Activated CD4-positive, alpha-beta T cell treated with anti-CD3 and anti-CD28 coated beads for 36 hours (primary cell): ENCODE data around the gene MPZL2. TPM values are rescaled to one million over a fixed set of nuclear protein-coding genes. Genes with fewer than 3 reads are reported as not detected.

Source experiments
- ATAC-seq: fragments of 200-7000 bp; cut with Tn5 transposase; one replicate; pipeline ENCODE4 v1.10.0; 2021; ENCODE audit warnings: mild to moderate bottlenecking, moderate library complexity
- CTCF ChIA-PET: fragments of 350-600 bp; sonication (Branson Sonifier 250); formaldehyde crosslinking; loops from one replicate; lab custom pipeline; 2021; ENCODE audit warnings: antibody characterized with exemption; lab: Charles Lee
- POLR2A ChIA-PET: fragments of 350-600 bp; sonication (Branson Sonifier 250); formaldehyde crosslinking; loops from one replicate; lab custom pipeline; 2021; ENCODE audit warnings: antibody characterized with exemption, inconsistent platforms; lab: Charles Lee
- DNase-seq: peaks from one replicate; pipeline ENCODE4 v3.0.0-alpha.2; 2020
- H3K27ac Mint-ChIP-seq: one replicate; pipeline ENCODE4 v1.8.0; 2021; ENCODE audit warnings: mixed read lengths
- H3K27me3 Mint-ChIP-seq: one replicate; pipeline ENCODE4 v1.8.0; 2021; ENCODE audit warnings: mixed read lengths
- H3K36me3 Mint-ChIP-seq: one replicate; pipeline ENCODE4 v1.8.0; 2021; ENCODE audit warnings: low read depth, mixed read lengths
- H3K4me1 Mint-ChIP-seq: one replicate; pipeline ENCODE4 v1.8.0; 2021; ENCODE audit warnings: mixed read lengths
- H3K4me3 Mint-ChIP-seq: one replicate; pipeline ENCODE4 v1.8.0; 2021; ENCODE audit warnings: mild to moderate bottlenecking, moderate library complexity, mixed read lengths
- H3K9me3 Mint-ChIP-seq: one replicate; pipeline ENCODE4 v1.8.0; 2021; ENCODE audit warnings: low read depth, mixed read lengths
- intact Hi-C, 2 experiments: fragments of 100-400 bp; cut with DNase I in 1 of 2; cut with micrococcal nuclease in 1 of 2; formaldehyde crosslinking; loops; one replicate each; pipeline versions ENCODE4 v1.14.2 to v1.15.1; 2022 to 2024; cut with DNase I, micrococcal nuclease
- total RNA-seq, 2 experiments: library from RNA; stranded (reverse); gene quantifications; one replicate each; pipeline ENCODE4 v1.2.3, GENCODE V29; 2021

The MPZL2 gene
- total RNA-seq, 2 experiments from 2014 or later, result 26.7 to 30.1 TPM

DNA sequence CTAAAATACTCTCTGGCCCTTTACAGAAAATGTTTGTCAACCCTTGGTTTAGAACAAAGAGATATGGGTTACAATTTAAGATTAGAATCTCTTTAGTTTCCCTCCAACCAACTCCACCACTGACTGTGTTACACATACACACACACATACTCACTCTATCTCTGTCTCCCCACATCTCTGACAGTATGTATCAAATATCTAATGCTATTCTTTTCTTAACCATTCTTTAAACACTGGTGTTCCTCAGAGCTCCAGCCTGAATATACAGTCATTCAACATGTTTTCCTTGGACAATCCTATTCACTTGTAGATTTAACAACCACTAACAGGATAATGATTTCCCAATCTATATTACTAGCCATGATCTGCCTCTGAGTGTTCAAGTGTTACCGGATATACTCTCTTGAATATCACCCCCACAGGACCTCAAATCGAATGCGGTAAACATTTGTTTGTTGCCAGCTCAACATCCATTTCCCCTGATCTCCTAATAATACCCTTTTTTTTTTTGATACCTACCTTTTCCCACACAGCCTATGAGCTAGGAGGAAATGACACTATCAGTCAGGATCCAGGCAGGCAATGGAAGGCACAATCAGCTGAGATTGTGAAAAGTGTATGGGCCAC lies 18.0 kb downstream of the MPZL2 start:
- ATAC-seq, result no peak
- Mint-ChIP-seq H3K27me3 (no peaks in the 10 kb centered on the region), H3K4me1 (peaks cover 78% of the 10 kb centered on the region), H3K9me3 (peaks cover 3% of the 10 kb centered on the region), H3K27ac (peak overlapping the region; percentile 94), H3K4me3 (no peak overlapping the region), H3K36me3 (peaks cover 50% of the 10 kb centered on the region)
- ChIA-PET CTCF (interaction anchor here (0.7 to 1.9 kb wide), 9 partner anchors 9 to 49 kb away, joined by 3 to 10 read pairs (median 4); partner anchors contain the start of gene JAML), POLR2A (interaction anchor here (0.7 kb wide), 1 partner anchor 13 kb away, joined by 4 read pairs; no protein-coding TSS in a partner anchor)
- intact Hi-C loops, result loop anchor here in 1 of 2 experiments (5.0 kb wide), 1 partner anchor 429 kb away; no protein-coding TSS in a partner anchor
- no peak for DNase-seq

DNA sequence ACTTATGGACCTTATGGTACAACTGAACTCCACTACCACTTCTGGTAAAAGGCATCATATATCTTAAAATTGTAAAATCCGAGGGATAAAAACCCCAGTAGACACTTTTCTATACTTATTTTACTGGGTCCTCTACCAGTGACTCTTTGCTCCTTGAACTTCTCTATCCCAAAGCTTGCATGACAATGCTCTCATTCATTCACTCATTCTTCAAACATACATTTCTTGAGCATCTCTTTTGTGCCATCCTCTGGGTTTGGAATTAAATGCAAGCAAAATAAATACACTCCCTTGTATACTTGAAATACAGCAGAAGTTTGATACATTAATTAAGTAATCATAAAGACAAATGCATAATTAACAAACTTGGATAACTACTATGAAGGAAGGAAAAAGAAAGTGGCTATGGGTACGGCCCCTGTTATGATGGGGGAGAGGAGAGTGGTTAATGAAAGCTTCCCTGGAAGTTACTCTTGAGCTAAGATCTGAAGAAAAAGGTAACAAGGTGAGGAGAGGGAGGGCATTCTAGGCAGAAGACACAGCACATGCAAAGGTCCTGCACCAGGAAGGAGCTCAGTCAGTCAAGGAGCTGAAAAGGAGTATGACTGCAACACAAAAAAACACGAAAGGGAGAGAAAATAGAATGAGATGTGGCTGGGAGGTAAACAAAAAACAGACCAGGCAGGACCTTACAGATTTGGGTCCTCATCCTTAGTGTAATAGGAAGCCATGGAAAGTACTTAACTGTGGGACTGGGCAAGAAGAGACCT lies 19.9 kb downstream of the MPZL2 start:
- ChIA-PET CTCF (interaction anchor here (0.6 to 1.2 kb wide), 6 partner anchors 24 to 395 kb away, joined by 3 to 4 read pairs (median 4); no protein-coding TSS in a partner anchor), POLR2A (interaction anchor here (0.8 kb wide), 1 partner anchor 46 kb away, joined by 3 read pairs; no protein-coding TSS in a partner anchor)
- intact Hi-C loops, result loop anchor here (5.0 kb wide), 5 partner anchors 63 to 328 kb away; partner anchors contain the start of genes ARCN1 (in 1 of the 2), CD3D (in 1 of the 2) and CD3G (in 1 of the 2)
- H3K36me3 Mint-ChIP-seq, result peaks cover 58% of the 10 kb centered on the region
- DNase-seq (no peak), ATAC-seq (no peak)
- peaks cover 3% of the 10 kb centered on the region for H3K9me3 Mint-ChIP-seq
- H3K4me1 Mint-ChIP-seq, result peaks cover 81% of the 10 kb centered on the region
- H3K27me3 Mint-ChIP-seq, result no peaks in the 10 kb centered on the region
- H3K27ac Mint-ChIP-seq, result peak overlapping the region; percentile 94
- H3K4me3 Mint-ChIP-seq, result peak overlapping the region; percentile 77

DNA sequence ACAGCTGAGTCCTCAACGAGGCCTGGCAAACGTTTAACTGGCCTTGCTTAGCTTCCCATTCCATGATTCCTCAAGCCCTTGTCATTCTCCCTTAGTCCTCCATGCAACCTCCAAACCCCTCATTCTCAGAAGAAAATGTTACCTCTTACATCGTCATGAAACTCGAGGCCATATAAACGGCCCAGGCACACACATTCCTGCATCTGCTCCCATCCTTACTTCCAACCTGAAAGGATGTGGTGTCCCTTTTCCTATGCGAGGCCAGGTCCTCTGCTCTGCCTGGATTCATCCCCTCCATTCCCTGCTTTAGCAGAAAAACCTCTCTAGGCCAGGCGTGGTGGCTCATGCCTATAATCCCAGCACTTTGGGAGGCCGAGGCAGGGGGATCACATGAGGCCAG lies 20.9 kb downstream of the MPZL2 start:
- Mint-ChIP-seq H3K27ac (peak overlapping the region; percentile 94), H3K36me3 (peaks cover 64% of the 10 kb centered on the region), H3K27me3 (no peaks in the 10 kb centered on the region), H3K4me1 (peaks cover 87% of the 10 kb centered on the region), H3K4me3 (peak overlapping the region; percentile 77), H3K9me3 (peaks cover 3% of the 10 kb centered on the region)
- DNase-seq, result no peak
- ChIA-PET CTCF (interaction anchor here (1.1 to 3.0 kb wide), 5 partner anchors 19 to 58 kb away, joined by 3 to 14 read pairs (median 4); no protein-coding TSS in a partner anchor), POLR2A (interaction anchor here (0.6 to 2.3 kb wide), 4 partner anchors 8 to 65 kb away, joined by 3 to 9 read pairs (median 6); partner anchors contain the start of gene CD3E)
- intact Hi-C loops, result loop anchor here (5.0 kb wide), 5 partner anchors 64 to 329 kb away; partner anchors contain the start of genes ARCN1 (in 1 of the 2), CD3D (in 1 of the 2) and CD3G (in 1 of the 2)
- no peak for ATAC-seq

DNA sequence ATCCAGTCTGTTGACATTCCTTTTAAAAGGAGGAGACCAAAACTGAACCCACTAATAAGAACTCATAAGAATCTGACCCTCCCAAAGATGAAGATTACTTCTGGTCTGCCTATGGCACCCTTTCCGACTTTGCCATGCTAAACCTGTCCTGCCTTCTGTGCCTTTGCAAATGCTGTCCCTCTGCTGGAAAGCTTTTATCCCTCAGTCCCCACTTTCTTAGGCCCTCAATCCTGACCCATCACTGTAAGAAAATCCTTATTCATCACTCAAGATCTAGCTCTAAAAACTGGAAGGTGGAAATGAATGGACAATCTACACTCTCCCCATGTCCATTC lies 22.4 kb downstream of the MPZL2 start:
- Mint-ChIP-seq H3K27ac (peak overlapping the region; percentile 94), H3K9me3 (no peaks in the 10 kb centered on the region), H3K36me3 (peaks cover 69% of the 10 kb centered on the region), H3K4me3 (peak overlapping the region; percentile 77), H3K4me1 (peaks cover 88% of the 10 kb centered on the region), H3K27me3 (no peaks in the 10 kb centered on the region)
- ChIA-PET POLR2A (interaction anchor here (1.0 to 3.9 kb wide), 7 partner anchors 9 to 100 kb away, joined by 3 to 42 read pairs (median 6); partner anchors contain the start of genes CD3D and JAML), CTCF (interaction anchor here (0.6 to 3.8 kb wide), 13 partner anchors 11 to 1192 kb away, joined by 3 to 16 read pairs (median 4); partner anchors contain the start of gene JAML)
- intact Hi-C loops, result loop anchor here (1.0 to 5.0 kb wide), 15 partner anchors 8 to 1009 kb away; partner anchors contain the start of genes CD3D (in 2 of the 2), ARCN1 (in 1 of the 2), CD3G (in 1 of the 2) and KMT2A (in 1 of the 2)
- DNase-seq (no peak), ATAC-seq (no peak)

DNA sequence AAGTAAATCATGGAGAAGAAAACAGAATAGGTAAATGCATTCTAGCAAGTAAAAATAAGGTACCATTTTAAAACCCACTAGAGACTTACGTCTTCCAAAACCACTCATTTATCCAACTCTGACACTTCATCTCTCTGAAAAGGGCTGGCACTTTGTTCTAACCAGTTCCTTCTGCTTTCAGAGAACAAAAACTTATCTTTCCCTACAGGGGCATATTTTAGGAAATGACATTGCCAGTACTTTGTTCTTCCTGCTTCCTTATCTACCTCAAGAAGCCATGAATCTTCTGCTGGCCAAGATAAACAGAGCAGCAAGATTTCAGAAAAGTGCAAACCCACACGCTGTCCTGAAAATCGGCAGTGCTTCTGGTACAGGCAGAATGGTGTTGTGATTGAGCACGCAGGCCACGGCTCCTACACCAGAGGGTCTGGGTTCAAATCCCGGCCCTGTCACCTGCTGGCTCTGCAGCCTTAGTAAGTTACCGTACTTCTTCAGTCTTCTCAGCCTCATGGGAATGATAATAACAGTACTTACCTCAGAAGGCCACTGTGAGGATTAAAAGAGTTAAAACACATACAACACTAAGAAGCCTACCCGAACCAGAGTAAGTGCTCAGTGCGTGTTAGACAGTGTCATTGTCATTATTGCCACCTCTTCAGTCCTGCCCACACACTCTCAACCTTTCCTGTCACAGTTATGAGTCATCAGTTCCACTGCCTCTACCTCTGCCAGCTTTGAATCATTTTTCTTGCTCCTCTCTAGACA lies 22.9 kb downstream of the MPZL2 start:
- ATAC-seq (peak; percentile 87), DNase-seq (peak; percentile 82)
- no peaks in the 10 kb centered on the region for H3K27me3 Mint-ChIP-seq
- ChIA-PET POLR2A (interaction anchor here (0.7 to 3.9 kb wide), 7 partner anchors 9 to 119 kb away, joined by 5 to 42 read pairs (median 6); partner anchors contain the start of genes CD3D and JAML), CTCF (interaction anchor here (0.6 to 3.8 kb wide), 12 partner anchors 11 to 1192 kb away, joined by 3 to 16 read pairs (median 4); partner anchors contain the start of gene JAML)
- intact Hi-C loops, result loop anchor here (1.0 to 5.0 kb wide), 15 partner anchors 8 to 1009 kb away; partner anchors contain the start of genes CD3D (in 2 of the 2), ARCN1 (in 1 of the 2), CD3G (in 1 of the 2) and KMT2A (in 1 of the 2)
- H3K9me3 Mint-ChIP-seq, result no peaks in the 10 kb centered on the region
- H3K36me3 Mint-ChIP-seq, result peaks cover 73% of the 10 kb centered on the region
- H3K4me1 Mint-ChIP-seq, result peaks cover 88% of the 10 kb centered on the region
- peak overlapping the region; percentile 77 for H3K4me3 Mint-ChIP-seq
- peak overlapping the region; percentile 94 for H3K27ac Mint-ChIP-seq

DNA sequence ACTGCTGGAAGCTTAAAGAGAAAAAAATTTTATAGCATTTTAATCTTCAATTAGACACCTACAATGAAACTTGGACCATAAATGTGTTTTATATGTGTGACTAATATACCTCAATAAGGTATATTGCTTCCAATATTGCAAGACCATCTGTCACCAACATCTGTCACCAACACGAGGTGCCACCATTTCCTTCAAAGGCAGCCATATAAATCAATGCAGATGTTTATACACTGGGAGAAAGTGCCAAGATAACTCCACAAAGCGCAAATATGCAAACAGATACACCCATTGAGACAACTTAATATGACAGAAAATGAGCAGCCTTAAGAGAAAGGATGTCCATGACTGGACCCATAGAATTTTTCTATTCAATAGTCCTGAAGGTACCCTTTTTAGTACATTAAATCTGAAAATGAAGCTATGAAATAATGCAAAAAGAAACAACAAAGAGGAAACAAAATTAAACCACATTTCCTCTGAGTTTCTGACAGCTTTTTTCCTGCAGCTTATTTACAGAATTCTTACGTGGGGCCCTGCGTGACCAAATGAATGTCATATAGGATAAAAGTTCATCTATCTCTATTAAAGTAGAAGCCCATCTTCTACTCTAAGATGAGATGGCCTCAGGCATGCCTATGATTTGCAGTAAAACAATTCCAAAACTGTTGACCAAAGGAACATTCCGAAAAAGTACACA lies 24.4 kb downstream of the MPZL2 start:
- CTCF ChIA-PET, result interaction anchor here (0.6 to 3.8 kb wide), 11 partner anchors 13 to 856 kb away, joined by 3 to 16 read pairs (median 4); partner anchors contain the start of gene JAML
- Mint-ChIP-seq H3K36me3 (peaks cover 76% of the 10 kb centered on the region), H3K9me3 (no peaks in the 10 kb centered on the region), H3K4me3 (peak overlapping the region; percentile 77), H3K27ac (peak overlapping the region; percentile 94), H3K4me1 (peaks cover 88% of the 10 kb centered on the region), H3K27me3 (no peaks in the 10 kb centered on the region)
- POLR2A ChIA-PET, result interaction anchor here (1.1 to 3.9 kb wide), 5 partner anchors 12 to 99 kb away, joined by 3 to 42 read pairs (median 10); partner anchors contain the start of genes JAML and MPZL3
- DNase-seq (no peak), ATAC-seq (no peak)
- intact Hi-C loops, result loop anchor here (1.0 to 5.0 kb wide), 10 partner anchors 12 to 333 kb away; partner anchors contain the start of genes CD3D (in 2 of the 2), ARCN1 (in 1 of the 2), CD3G (in 1 of the 2) and KMT2A (in 1 of the 2)

DNA sequence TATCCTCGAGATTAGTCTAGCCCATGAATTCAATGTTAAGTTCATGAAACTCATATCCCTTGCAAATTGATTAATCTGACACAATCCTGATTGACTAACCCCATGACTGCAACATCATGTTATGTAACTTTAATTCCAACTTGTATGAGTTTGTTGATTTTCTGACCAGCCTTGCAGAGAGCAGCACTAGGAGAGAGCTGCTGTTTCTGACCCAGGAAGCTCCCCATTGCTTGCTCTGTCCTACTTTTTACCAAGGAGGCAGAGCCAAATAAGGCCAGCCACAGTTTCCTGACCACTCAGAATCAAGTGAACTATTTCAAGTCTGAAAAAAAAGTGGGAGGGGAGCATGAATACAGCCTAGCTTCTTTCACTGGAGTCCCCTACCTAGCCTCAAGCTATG lies 25.2 kb downstream of the MPZL2 start:
- intact Hi-C loops, result loop anchor here in 1 of 2 experiments (1.0 kb wide), 1 partner anchor 12 kb away; no protein-coding TSS in a partner anchor
- CTCF ChIA-PET, result interaction anchor here (0.6 to 3.8 kb wide), 9 partner anchors 13 to 56 kb away, joined by 3 to 16 read pairs (median 4); partner anchors contain the start of gene JAML
- peak overlapping the region; percentile 77 for H3K4me3 Mint-ChIP-seq

DNA sequence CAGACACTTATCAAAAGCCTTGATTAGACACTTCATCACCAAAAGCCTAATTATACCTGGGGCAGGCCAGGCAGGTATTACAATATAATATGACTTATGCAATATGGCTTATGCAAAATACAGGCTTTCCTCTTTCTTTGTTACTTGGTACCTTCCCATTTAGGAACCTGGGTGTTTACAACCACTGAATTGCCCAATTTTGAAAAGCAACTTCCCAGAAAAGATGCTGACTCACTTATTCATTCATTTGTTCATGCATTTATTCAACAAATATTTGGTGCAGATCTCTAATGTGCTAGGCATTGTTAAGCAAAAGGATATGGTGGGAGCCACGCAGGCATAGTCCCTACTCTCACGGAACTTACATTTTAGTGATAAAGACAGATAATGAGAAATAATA lies 25.7 kb downstream of the MPZL2 start:
- no peaks in the 10 kb centered on the region for H3K27me3 Mint-ChIP-seq
- intact Hi-C loops, result no loop called here
- peaks cover 80% of the 10 kb centered on the region for H3K36me3 Mint-ChIP-seq
- no peaks in the 10 kb centered on the region for H3K9me3 Mint-ChIP-seq
- DNase-seq (no peak), ATAC-seq (no peak)
- CTCF ChIA-PET, result interaction anchor here (1.5 to 2.1 kb wide), 3 partner anchors 24 to 40 kb away, joined by 4 to 11 read pairs (median 4); no protein-coding TSS in a partner anchor
- peaks cover 88% of the 10 kb centered on the region for H3K4me1 Mint-ChIP-seq
- H3K27ac Mint-ChIP-seq, result peak overlapping the region; percentile 94
- POLR2A ChIA-PET, result interaction anchor here (0.9 to 3.9 kb wide), 2 partner anchors 13 to 40 kb away, joined by 7 to 42 read pairs; partner anchors contain the start of gene JAML
- peak overlapping the region; percentile 77 for H3K4me3 Mint-ChIP-seq

More for the DNA sequence above, 25.2 kb downstream of the MPZL2 start:
- Mint-ChIP-seq H3K9me3 (no peaks in the 10 kb centered on the region), H3K27ac (peak overlapping the region; percentile 94), H3K36me3 (peaks cover 77% of the 10 kb centered on the region), H3K27me3 (no peaks in the 10 kb centered on the region), H3K4me1 (peaks cover 88% of the 10 kb centered on the region)
- DNase-seq (no peak), ATAC-seq (peak; percentile 9)
- POLR2A ChIA-PET, result interaction anchor here (0.9 to 3.9 kb wide), 5 partner anchors 13 to 100 kb away, joined by 3 to 42 read pairs (median 10); partner anchors contain the start of genes JAML and MPZL3

DNA sequence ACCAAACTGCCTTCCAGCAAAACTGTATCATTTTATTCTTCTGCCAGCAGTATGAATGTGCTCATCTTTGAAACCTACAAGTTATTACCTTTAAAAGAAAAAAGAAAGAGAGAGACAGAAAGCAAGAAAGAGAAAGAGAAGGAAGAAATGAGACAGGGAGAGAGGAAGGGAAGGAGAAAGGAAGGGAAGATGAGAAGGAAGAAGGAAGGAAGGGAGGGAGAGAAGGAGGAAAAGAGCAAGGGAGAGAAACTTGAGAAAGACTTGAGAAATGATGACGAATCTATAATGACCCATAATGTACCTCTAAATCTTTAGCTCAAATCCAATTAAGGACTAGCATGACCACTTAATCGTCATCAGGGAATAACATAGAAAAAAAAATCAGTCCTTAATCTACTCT lies 27.9 kb downstream of the MPZL2 start:
- POLR2A ChIA-PET, result interaction anchor here (1.8 kb wide), 1 partner anchor 20 kb away, joined by 6 read pairs; no protein-coding TSS in a partner anchor

More for the DNA sequence above, 27.9 kb downstream of the MPZL2 start:
- H3K9me3 Mint-ChIP-seq, result no peaks in the 10 kb centered on the region
- ATAC-seq, result no peak
- H3K27ac Mint-ChIP-seq, result peak overlapping the region; percentile 89
- peak overlapping the region; percentile 28 for H3K4me3 Mint-ChIP-seq
- peaks cover 83% of the 10 kb centered on the region for H3K36me3 Mint-ChIP-seq
- DNase-seq, result no peak
- H3K27me3 Mint-ChIP-seq, result no peaks in the 10 kb centered on the region
- CTCF ChIA-PET, result interaction anchor here (0.7 to 2.2 kb wide), 3 partner anchors 12 to 64 kb away, joined by 3 to 11 read pairs (median 3); partner anchors contain the start of gene JAML
- intact Hi-C loops, result no loop called here
- peaks cover 79% of the 10 kb centered on the region for H3K4me1 Mint-ChIP-seq
